ENCODE measurements around the gene PPP2R5A. TPM values are rescaled to one million over a fixed set of nuclear protein-coding genes. Genes with fewer than 3 reads are reported as not detected.
A peak's percentile ranks its signal among the peaks of the same experiment; 100 is the strongest.

PPP2R5A gene
- total and polyA plus RNA-seq, 8 donors, result 38.4 to 72.6 (median 52.5) TPM

- DNase-seq, result no peak
- Histone ChIP-seq H3K27ac (no peak overlapping the region), H3K4me3 (no peak overlapping the region), H3K9me3 (no peaks in the 10 kb centered on the region), H3K27me3 (no peaks in the 10 kb centered on the region), H3K4me1 (peaks cover 0 to 5% (median 0%) of the 10 kb centered on the region in 4 donors), H3K36me3 (peaks cover 0 to 56% (median 46%) of the 10 kb centered on the region in 4 donors)
- 58 to 74% (median 63%) methylated on average over 5 of the region's 5 CpGs for WGBS, 5 donors
- intact Hi-C loops (cut with DNase I; ENCODE audit: low total_unique reads), result loop anchor here (5.0 kb wide), 2 partner anchors 90 to 300 kb away; no protein-coding TSS in a partner anchor
- TF ChIP-seq POLR2A (IDR thresholded peaks at IDR 0.05), result no peak
- TF ChIP-seq POLR2AphosphoS5 (IDR thresholded peaks at IDR 0.05), result no peak
- TF ChIP-seq EP300 (IDR thresholded peaks at IDR 0.05), result no peak
- no peak for TF ChIP-seq CTCF (IDR thresholded peaks at IDR 0.05)
These were observed 81.7 kb downstream of the PPP2R5A start for GRCh38 chr1:212366901-212367300.

- peaks cover 0 to 5% (median 0%) of the 10 kb centered on the region in 4 donors for H3K4me1 ChIP-seq
- no peaks in the 10 kb centered on the region for H3K9me3 ChIP-seq
- no peak for TF ChIP-seq EP300 (IDR thresholded peaks at IDR 0.05)
- no peak for TF ChIP-seq POLR2AphosphoS5 (IDR thresholded peaks at IDR 0.05)
- TF ChIP-seq CTCF (IDR thresholded peaks at IDR 0.05), result no peak
- no peak for TF ChIP-seq POLR2A (IDR thresholded peaks at IDR 0.05)
- 64 to 94% (median 84%) methylated on average over 2 of the region's 2 CpGs for WGBS, 5 donors
- H3K27me3 ChIP-seq, result no peaks in the 10 kb centered on the region
- H3K4me3 ChIP-seq, result no peak overlapping the region
- H3K36me3 ChIP-seq, result peaks cover 0 to 50% (median 39%) of the 10 kb centered on the region in 4 donors
- no peak overlapping the region for H3K27ac ChIP-seq
- no peak for DNase-seq
- intact Hi-C loops (cut with DNase I; ENCODE audit: low total_unique reads), result loop anchor here (5.0 kb wide), 2 partner anchors 90 to 300 kb away; no protein-coding TSS in a partner anchor
These were observed 82.4 kb downstream of the PPP2R5A start for GRCh38 chr1:212367474-212368072.

GRCh38 chr1:212368073-212368484 is 82.9 kb downstream of the PPP2R5A start:
- intact Hi-C loops (cut with DNase I; ENCODE audit: low total_unique reads), result loop anchor here (5.0 kb wide), 2 partner anchors 89 to 301 kb away; no protein-coding TSS in a partner anchor
- peaks cover 0 to 45% (median 34%) of the 10 kb centered on the region in 4 donors for H3K36me3 ChIP-seq
- 57 to 72% (median 70%) methylated on average over 3 of the region's 3 CpGs for WGBS, 5 donors
- TF ChIP-seq CTCF (IDR thresholded peaks at IDR 0.05) (peak in 5 of 7 experiments; percentile 60 to 76 (median 74)), POLR2AphosphoS5 (IDR thresholded peaks at IDR 0.05) (peak in 1 of 3 donors; percentile 52), POLR2A (IDR thresholded peaks at IDR 0.05) (no peak)
- no peaks in the 10 kb centered on the region for H3K9me3 ChIP-seq
- peaks cover 0 to 5% (median 0%) of the 10 kb centered on the region in 4 donors for H3K4me1 ChIP-seq
- no peaks in the 10 kb centered on the region for H3K27me3 ChIP-seq
- DNase-seq, result peak; percentile 64 to 80
- no peak overlapping the region for H3K27ac ChIP-seq
- no peak overlapping the region for H3K4me3 ChIP-seq

GRCh38 chr1:212375986-212376385 is 90.8 kb downstream of the PPP2R5A start:
- H3K27ac ChIP-seq, result no peak overlapping the region
- intact Hi-C loops (cut with DNase I; ENCODE audit: low total_unique reads), result no loop called here
- peaks cover 0 to 41% (median 39%) of the 10 kb centered on the region in 4 donors for H3K36me3 ChIP-seq
- no peaks in the 10 kb centered on the region for H3K27me3 ChIP-seq
- H3K9me3 ChIP-seq, result no peaks in the 10 kb centered on the region
- TF ChIP-seq POLR2A (IDR thresholded peaks at IDR 0.05), result no peak
- TF ChIP-seq EP300 (IDR thresholded peaks at IDR 0.05), result no peak
- TF ChIP-seq POLR2AphosphoS5 (IDR thresholded peaks at IDR 0.05), result no peak
- TF ChIP-seq CTCF (IDR thresholded peaks at IDR 0.05), result no peak
- 75 to 96% (median 87%) methylated on average over 5 of the region's 5 CpGs for WGBS, 5 donors
- no peaks in the 10 kb centered on the region for H3K4me1 ChIP-seq
- H3K4me3 ChIP-seq, result no peak overlapping the region
- no peak for DNase-seq
